ENCODE data around the gene LYRM9. TPM values are rescaled to one million over a fixed set of nuclear protein-coding genes. Genes with fewer than 3 reads are reported as not detected.
A peak's percentile ranks its signal among the peaks of the same experiment; 100 is the strongest.

Gene LYRM9
- total and polyA plus RNA-seq, 9 of the 15 experiments (the other 6 are each of a cell fraction or from before 2014, with no cell fraction given), result 0.98 to 4.7 (median 1.8) TPM

- TF ChIP-seq CUX1 (CRISPR knock-in tag; IDR thresholded peaks at IDR 0.05), result peak; percentile 93; the same call in 1 of the 2 replicates
- TF ChIP-seq ZNF57 (CRISPR knock-in tag; IDR thresholded peaks at IDR 0.05), result no peak
- peak; percentile 96 for TF ChIP-seq ERF (CRISPR knock-in tag; IDR thresholded peaks at IDR 0.05)
- TF ChIP-seq MAFF (IDR thresholded peaks at IDR 0.05; ENCODE audit: low read length), result no peak
- TF ChIP-seq NELFE (IDR thresholded peaks at IDR 0.05; ENCODE audit: insufficient read depth, insufficient read length), result no peak
- TF ChIP-seq NCOA2 (IDR thresholded peaks at IDR 0.05; ENCODE audit: partially characterized antibody in 2 of 2), result no peak
- no peak for TF ChIP-seq CREB1 (IDR thresholded peaks at IDR 0.05)
- TF ChIP-seq CREB1 (CRISPR knock-in tag; IDR thresholded peaks at IDR 0.05), result no peak
- TF ChIP-seq ZNF174 (CRISPR knock-in tag; IDR thresholded peaks at IDR 0.05), result no peak
- TF ChIP-seq THRA (IDR thresholded peaks at IDR 0.05), result no peak
- TF ChIP-seq ZNF609 (CRISPR knock-in tag; IDR thresholded peaks at IDR 0.05; ENCODE audit: borderline replicate concordance), result no peak
- no peak for TF ChIP-seq PHB2 (IDR thresholded peaks at IDR 0.05; ENCODE audit: low read depth)
- TF ChIP-seq FOXK2 (conservative IDR thresholded peaks at IDR 0.05 in 1 of 2, IDR thresholded peaks at IDR 0.05 in 1 of 2; ENCODE audit: low read depth in 2 of 2), result no peak
- TF ChIP-seq KAT8 (IDR thresholded peaks at IDR 0.05; ENCODE audit: low read depth), result no peak
- TF ChIP-seq SAFB (IDR thresholded peaks at IDR 0.05; ENCODE audit: borderline replicate concordance, low read depth, low read length), result no peak
- no peak for TF ChIP-seq YBX1 (IDR thresholded peaks at IDR 0.05)
- TF ChIP-seq ZNF699 (CRISPR knock-in tag; IDR thresholded peaks at IDR 0.05; ENCODE audit: insufficient replicate concordance), result no peak
- no peak for TF ChIP-seq SMARCB1 (IDR thresholded peaks at IDR 0.05; ENCODE audit: insufficient read length, low read depth)
Measured at GRCh38 chr17:27907976-27908558, 14.9 kb upstream of the LYRM9 start (continued).

All from K562 (cell line).